GM23338 (cell line): Measurements from ENCODE around the gene RBKS. TPM values are rescaled to one million over a fixed set of nuclear protein-coding genes. Genes with fewer than 3 reads are reported as not detected.
"Not testable (repeated sequence)": the region's sequence is repeated elsewhere in the genome, so short reads cannot be mapped to it uniquely, and the experiment has no call there.

Experiments used
- ATAC-seq: fragments of 200-7000 bp; cut with Tn5 transposase; 3 replicates; pipeline ENCODE4 v1.9.1; 2020
- DNase-seq: peaks from one replicate; pipeline ENCODE4 v3.0.0-alpha.2; 2015; ENCODE audit warnings: low spot score
- H2AFZ ChIP-seq: fragments of 200-600 bp; sonication (generic); 2 replicates; pipeline ENCODE4 v1.8.0; 2016; ENCODE audit warnings: antibody characterized with exemption, mild to moderate bottlenecking, moderate library complexity
- H3F3A ChIP-seq: fragments of 200-600 bp; sonication (generic); replicated peaks from 2 replicates; pipeline ENCODE4 v1.8.0; 2017; ENCODE audit warnings: antibody characterized with exemption, mixed run types, low read depth
- H3K27ac ChIP-seq: fragments of 200-600 bp; sonication (generic); 2 replicates; pipeline ENCODE4 v1.6.1; 2016; ENCODE audit warnings: low read depth
- H3K27me3 ChIP-seq: fragments of 200-600 bp; sonication (generic); 2 replicates; pipeline ENCODE4 v1.8.0; 2016; ENCODE audit warnings: mild to moderate bottlenecking, mixed run types, moderate library complexity; ENCODE audit not compliant: insufficient read depth
- H3K36me3 ChIP-seq: fragments of 200-600 bp; sonication (generic); 2 replicates; pipeline ENCODE4 v1.8.0; 2016; ENCODE audit warnings: mild to moderate bottlenecking; ENCODE audit not compliant: insufficient read depth
- H3K4me1 ChIP-seq: fragments of 200-600 bp; sonication (generic); 2 replicates; pipeline ENCODE4 v1.8.0; 2016; ENCODE audit warnings: mild to moderate bottlenecking, moderate library complexity; ENCODE audit not compliant: insufficient read depth
- H3K4me2 ChIP-seq: fragments of 200-600 bp; sonication (generic); 2 replicates; pipeline ENCODE4 v1.7.1; 2017; ENCODE audit warnings: mixed run types
- H3K4me3 ChIP-seq: fragments of 200-600 bp; sonication (generic); 2 replicates; pipeline ENCODE4 v1.6.1; 2016; ENCODE audit warnings: mixed run types
- H3K79me2 ChIP-seq: fragments of 200-600 bp; sonication (generic); replicated peaks from 2 replicates; pipeline ENCODE4 v1.8.0; 2017; ENCODE audit warnings: mild to moderate bottlenecking; ENCODE audit not compliant: insufficient read depth
- H3K9me2 ChIP-seq: fragments of 200-600 bp; sonication (generic); 2 replicates; pipeline ENCODE4 v1.8.0; 2017; ENCODE audit not compliant: insufficient read depth
- H4K20me1 ChIP-seq: fragments of 200-600 bp; sonication (generic); replicated peaks from 2 replicates; pipeline ENCODE4 v1.8.0; 2017; ENCODE audit warnings: mild to moderate bottlenecking; ENCODE audit not compliant: insufficient read depth
- H3K27ac Mint-ChIP-seq: 2 replicates; pipeline ENCODE4 v1.8.0; 2020; ENCODE audit warnings: inconsistent platforms, mild to moderate bottlenecking, moderate library complexity, mixed read lengths
- H3K27me3 Mint-ChIP-seq: 3 replicates; pipeline ENCODE4 v1.8.0; 2022; ENCODE audit warnings: low read depth, mild to moderate bottlenecking, moderate library complexity, mixed read lengths, inconsistent platforms; ENCODE audit not compliant: insufficient read depth, poor library complexity
- H3K36me3 Mint-ChIP-seq: 3 replicates; pipeline ENCODE4 v1.8.0; 2021; ENCODE audit warnings: low read depth, mild to moderate bottlenecking, inconsistent platforms, moderate library complexity, mixed read lengths
- H3K4me1 Mint-ChIP-seq: 3 replicates; pipeline ENCODE4 v1.8.0; 2020; ENCODE audit warnings: mild to moderate bottlenecking, inconsistent platforms, mixed read lengths
- H3K4me3 Mint-ChIP-seq: 3 replicates; pipeline ENCODE4 v1.8.0; 2021; ENCODE audit warnings: moderate library complexity, mild to moderate bottlenecking, inconsistent platforms, mixed read lengths
- H3K9me3 Mint-ChIP-seq: 3 replicates; pipeline ENCODE4 v1.8.0; 2020; ENCODE audit warnings: moderate library complexity, mild to moderate bottlenecking, inconsistent platforms, mixed read lengths
- ETS1 ChIP-seq: IDR thresholded peaks from 2 replicates; pipeline ENCODE4 v1.6.1; 2016; ENCODE audit warnings: antibody characterized with exemption
- EZH2phosphoT487 ChIP-seq: fragments of 200-600 bp; sonication (generic); IDR thresholded peaks from one replicate; pipeline ENCODE4 v1.8.1; 2018; ENCODE audit warnings: antibody characterized with exemption; ENCODE audit not compliant: unreplicated experiment
- NANOG ChIP-seq: IDR thresholded peaks from 2 replicates; pipeline ENCODE4 v1.6.1; 2016; ENCODE audit warnings: antibody characterized with exemption, borderline replicate concordance
- POLR2AphosphoS5 ChIP-seq: IDR thresholded peaks from 2 replicates; pipeline ENCODE4 v1.6.1; 2016; ENCODE audit warnings: antibody characterized with exemption, low read depth
- REST ChIP-seq: IDR thresholded peaks from one replicate; pipeline ENCODE4 v1.6.1; 2018; ENCODE audit warnings: antibody characterized with exemption; ENCODE audit not compliant: unreplicated experiment
- STAT1 ChIP-seq: IDR thresholded peaks from one replicate; pipeline ENCODE4 v1.6.1; 2016; ENCODE audit warnings: antibody characterized with exemption; ENCODE audit not compliant: unreplicated experiment
- polyA plus RNA-seq: library from polyadenylated mRNA; unstranded; fragments of >200 nt; fragmentation: Nextera tagmentation; extraction: Ambion mirVana; gene quantifications from 2 replicates; pipeline ENCODE4 v1.2.1, GENCODE V29; 2016
- total RNA-seq: library from RNA; depleted of rRNA; stranded (reverse); fragments of >200 nt; shearing (Covaris generic); gene quantifications from 2 replicates; pipeline ENCODE4 v1.2.3, GENCODE V29; 2014

Gene RBKS
- total and polyA plus RNA-seq, 2 experiments from 2014 or later, result 1.3 to 1.5 TPM

GRCh38 chr2:27748803-27749554 lies 141.2 kb downstream of the RBKS start:
- not testable (repeated sequence) for H3K27me3 Mint-ChIP-seq, H3F3A ChIP-seq, H3K27ac Mint-ChIP-seq, H3K27me3 ChIP-seq, H3K36me3 ChIP-seq, ATAC-seq, H3K79me2 ChIP-seq, H2AFZ ChIP-seq, H4K20me1 ChIP-seq, H3K4me3 ChIP-seq, H3K36me3 Mint-ChIP-seq, H3K4me2 ChIP-seq, DNase-seq, H3K27ac ChIP-seq, H3K9me2 ChIP-seq, H3K4me3 Mint-ChIP-seq
- Mint-ChIP-seq H3K4me1 (peaks cover 20% of the 10 kb centered on the region), H3K9me3 (peaks cover 15% of the 10 kb centered on the region; the same call in 2 of the 3 replicates)
- peaks cover 13% of the 10 kb centered on the region for H3K4me1 ChIP-seq

GRCh38 chr2:27747827-27748352 lies 142.3 kb downstream of the RBKS start:
- Histone ChIP-seq H3K4me3 (no peak overlapping the region), H3K36me3 (no peaks in the 10 kb centered on the region), H3K9me2 (no peaks in the 10 kb centered on the region), H4K20me1 (no peaks in the 10 kb centered on the region), H2AFZ (no peak overlapping the region), H3F3A (no peaks in the 10 kb centered on the region), H3K4me2 (no peak overlapping the region), H3K27me3 (no peaks in the 10 kb centered on the region), H3K4me1 (peaks cover 6% of the 10 kb centered on the region), H3K27ac (no peak overlapping the region), H3K79me2 (no peaks in the 10 kb centered on the region)
- Mint-ChIP-seq H3K27me3 (no peaks in the 10 kb centered on the region), H3K27ac (no peak overlapping the region), H3K4me3 (no peak overlapping the region), H3K36me3 (0 out of 3 replicates have a peak, but pooled peaks cover 6% of the 10 kb centered on the region), H3K9me3 (peaks cover 15% of the 10 kb centered on the region; the same call in 2 of the 3 replicates), H3K4me1 (peaks cover 12% of the 10 kb centered on the region)
- ATAC-seq (no peak), DNase-seq (no peak)
- no peak for TF ChIP-seq NANOG
- no peak for TF ChIP-seq REST
- TF ChIP-seq EZH2phosphoT487, result no peak
- no peak for TF ChIP-seq STAT1
- no peak for TF ChIP-seq POLR2AphosphoS5
- TF ChIP-seq ETS1, result no peak
